SKM-1 (cell line): ENCODE results near the gene DNAJC5.
"Not testable (repeated sequence)": the region's sequence is repeated elsewhere in the genome, so short reads cannot be mapped to it uniquely, and the experiment has no call there.

ENCODE experiments used
- DNase-seq: peaks from one replicate; lab custom pipeline; 2025; ENCODE audit not compliant: unreplicated experiment; lab: John Stamatoyannopoulos, UW

Gene DNAJC5

GRCh38 chr20:63966172-63966943, 71.4 kb downstream of the DNAJC5 start:
- no peak for DNase-seq

DNA sequence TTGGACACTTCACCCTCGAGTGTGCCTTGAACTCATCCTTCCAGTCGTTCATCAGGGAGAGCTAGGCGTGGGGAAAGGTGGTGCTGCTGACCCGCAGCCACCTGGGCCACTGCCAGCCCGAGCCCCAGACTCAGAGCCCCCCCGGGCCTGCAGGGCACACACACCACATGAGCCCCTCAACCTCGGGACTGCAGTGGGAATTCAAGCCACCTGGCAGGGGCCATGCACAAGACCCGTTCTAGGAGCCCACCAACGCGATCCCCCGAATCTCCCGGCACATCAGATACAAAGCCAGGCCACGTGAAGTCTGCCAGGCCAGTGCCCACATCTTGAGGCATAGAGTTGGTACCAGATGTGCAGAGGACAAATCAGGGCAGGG, 72.0 kb downstream of the DNAJC5 start:
- no peak for DNase-seq

- no peak for DNase-seq
These were observed 72.6 kb downstream of the DNAJC5 start for GRCh38 chr20:63967330-63968135.

DNA sequence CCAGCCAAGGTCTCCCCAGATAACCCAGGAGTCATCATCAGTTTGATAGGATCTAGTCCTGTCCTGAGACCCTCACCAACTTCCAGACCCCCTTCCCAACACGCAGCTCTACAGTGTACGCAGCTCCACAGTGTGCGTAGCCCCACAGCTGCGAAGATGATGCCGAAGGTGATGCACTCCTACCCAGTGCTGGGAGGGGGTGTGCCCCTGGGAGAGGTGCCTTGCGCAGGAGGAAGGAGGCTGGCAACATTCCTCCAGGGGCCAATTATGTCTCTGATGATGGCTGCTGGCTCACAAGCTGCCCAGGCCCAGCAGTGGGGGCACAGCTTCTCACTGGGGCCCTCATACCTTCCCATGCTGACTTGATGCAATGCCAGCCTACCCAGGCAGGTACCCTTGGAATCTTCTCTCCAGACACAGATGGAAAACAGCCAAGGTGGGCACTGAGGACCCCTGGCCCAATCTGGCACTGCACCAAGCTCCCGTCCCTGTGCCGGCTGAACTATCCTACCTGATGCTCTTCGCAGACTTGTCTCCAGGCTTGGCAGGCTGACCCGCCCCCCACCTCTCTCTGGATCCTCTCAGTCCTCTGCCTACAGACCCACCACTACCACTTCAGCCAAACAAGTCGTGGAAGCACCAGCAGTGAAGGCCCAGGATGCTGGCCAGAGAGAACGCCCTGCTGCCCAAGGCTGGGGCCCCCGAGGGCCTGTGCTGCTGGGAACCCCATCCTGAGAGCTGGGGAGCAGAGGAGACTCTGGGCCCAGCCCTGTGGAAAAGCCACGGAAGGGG, 73.4 kb downstream of the DNAJC5 start:
- no peak for DNase-seq

GRCh38 chr20:63968928-63969760, 74.2 kb downstream of the DNAJC5 start:
- DNase-seq = no peak

DNA sequence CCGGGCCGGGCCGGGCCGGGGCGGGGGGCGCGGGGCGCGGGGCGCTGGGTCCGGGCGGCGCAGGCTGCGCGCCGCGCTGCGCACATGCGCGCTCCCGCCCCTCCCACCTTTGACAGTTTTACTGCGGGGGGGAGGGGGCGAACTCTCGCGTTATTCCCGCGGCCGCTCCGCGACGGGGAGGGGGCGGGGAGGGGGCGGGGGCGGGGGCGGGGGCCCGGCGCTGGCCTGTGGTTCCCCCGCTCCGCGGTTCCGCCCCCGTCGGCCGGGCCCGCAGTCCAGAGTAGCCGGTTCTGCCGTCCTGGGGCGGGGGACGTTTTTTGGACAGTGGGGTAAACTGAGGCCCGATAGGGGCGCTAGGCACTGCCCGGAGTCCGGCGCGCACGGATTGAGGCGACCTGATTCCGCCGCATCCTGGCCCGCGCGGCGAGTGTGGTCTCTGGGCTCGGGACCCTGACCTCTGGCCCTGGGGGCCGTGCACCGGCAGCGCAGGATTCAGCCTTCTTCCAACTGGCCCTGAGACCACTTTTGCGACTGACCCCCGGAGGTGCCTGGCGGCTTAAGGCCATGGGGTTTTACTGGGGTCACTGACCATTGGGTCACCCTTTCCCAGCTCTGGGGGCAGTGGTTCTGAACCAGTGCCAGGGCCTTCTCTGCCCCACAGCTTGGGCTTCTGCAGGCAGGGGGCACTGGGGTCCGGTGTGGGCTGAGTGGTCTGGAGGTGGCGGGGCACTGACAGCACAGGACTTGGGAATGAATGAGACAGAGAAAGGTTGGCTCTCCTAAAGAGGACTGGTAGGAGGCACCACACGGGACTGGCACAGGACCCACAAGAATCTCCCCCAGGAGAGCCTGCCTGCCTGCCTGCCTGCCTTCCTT, 75.2 kb downstream of the DNAJC5 start, which contains the start of gene ZNF512B:
TSS of gene ZNF512B (minus strand) at position 93 of the 876 bp plus-strand sequence. CDS start 1,980 bp downstream, outside the sequence.
- peak; percentile 40 for DNase-seq

- DNase-seq = no peak
These were observed 75.9 kb downstream of the DNAJC5 start for GRCh38 chr20:63970714-63971431.

DNA sequence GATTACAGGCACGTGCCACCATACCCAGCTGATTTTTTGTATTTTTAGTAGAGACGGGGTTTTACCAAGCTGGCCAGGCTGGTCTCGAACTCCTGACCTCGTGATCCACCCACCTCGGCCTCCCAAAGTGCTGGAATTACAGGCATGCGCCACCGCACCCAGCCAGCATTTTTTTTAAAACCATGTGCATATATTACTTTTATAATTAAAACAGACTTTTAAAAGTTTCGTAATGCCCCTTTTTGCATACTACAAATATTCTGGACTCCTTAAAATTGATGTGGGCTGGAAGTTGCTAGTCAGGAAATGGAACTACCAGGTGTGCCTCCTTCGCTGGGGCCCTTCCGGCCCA, 77.0 kb downstream of the DNAJC5 start:
- not testable (repeated sequence) for DNase-seq

- no peak for DNase-seq
These were observed 77.6 kb downstream of the DNAJC5 start for GRCh38 chr20:63972312-63973159.

- DNase-seq = no peak
These were observed 78.2 kb downstream of the DNAJC5 start for GRCh38 chr20:63973160-63973479.

DNA sequence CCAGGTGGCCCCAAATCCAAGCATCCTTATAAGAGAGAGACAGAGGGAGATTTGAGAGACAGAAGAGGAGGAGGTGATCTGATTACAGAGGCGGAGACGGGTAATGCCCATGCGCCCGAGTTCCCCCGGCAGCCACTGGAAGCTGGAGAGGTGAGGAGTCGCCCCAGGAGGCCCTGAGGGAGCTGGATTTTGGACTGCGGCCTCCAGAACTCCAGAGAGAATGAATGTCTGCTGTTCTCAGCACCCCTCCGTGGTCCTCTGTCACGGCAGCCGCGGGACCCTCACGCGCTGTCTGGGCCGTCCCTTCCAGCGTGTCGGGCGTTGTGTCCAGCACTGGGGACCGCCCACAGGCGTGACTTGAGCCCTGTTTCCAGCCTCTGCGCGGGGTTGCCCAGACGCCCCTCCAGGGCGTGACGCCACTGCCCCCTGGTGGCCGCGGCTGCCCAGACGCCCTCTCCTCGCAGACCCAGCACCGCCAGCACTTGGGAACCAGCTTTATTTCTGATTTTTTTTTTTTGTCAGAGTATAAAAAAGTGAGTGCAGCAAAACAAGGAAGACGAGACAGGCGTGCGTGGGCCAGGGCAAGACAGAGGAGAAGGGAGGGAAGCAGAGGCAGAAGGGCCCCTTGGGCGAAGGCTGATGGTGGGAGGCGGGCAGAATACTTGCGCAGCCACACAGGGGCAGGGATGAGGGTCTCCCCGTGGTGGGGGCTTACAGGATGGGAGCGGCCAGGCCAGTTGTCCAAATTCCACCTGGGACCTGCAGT, 78.9 kb downstream of the DNAJC5 start:
- DNase-seq = peak; percentile 66

DNA sequence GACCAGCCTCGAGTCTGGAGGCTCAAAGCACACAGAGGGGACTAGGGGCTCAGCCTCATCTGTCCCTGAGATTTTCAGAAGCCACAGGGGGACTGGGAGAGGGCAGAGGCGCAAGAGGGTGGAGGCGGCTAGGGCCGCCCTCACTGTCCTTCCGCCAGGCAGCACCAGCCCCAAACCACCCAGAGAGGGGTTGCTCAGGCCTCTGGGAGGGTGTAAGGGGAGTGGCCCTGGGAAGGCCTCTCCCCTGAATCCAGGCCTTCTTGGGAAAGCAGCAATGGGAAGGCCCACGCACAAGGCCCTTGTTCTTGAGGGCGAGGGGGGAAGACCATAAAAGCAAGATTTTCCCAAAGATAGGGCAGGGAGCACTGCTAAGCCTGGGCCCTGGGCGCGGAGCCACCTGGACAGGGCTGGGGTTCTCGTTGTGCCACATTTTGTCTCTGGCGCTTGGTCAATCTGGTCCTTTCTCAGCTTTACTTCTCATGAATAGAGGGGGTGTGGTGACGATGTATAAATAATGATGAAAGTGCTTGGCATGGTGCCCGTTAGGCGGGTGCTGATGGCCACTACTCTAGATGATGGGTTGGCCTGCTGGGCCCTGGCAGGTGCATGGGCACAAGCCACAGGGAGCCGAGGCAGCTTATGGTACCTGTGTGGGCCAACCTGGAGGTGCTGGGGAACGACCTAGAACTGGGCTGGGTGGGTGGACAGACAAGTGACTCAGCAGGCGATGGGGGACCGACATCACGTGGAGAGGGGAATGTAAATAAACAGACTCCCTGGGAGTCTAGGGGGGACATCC, 79.7 kb downstream of the DNAJC5 start:
- DNase-seq = no peak

DNA sequence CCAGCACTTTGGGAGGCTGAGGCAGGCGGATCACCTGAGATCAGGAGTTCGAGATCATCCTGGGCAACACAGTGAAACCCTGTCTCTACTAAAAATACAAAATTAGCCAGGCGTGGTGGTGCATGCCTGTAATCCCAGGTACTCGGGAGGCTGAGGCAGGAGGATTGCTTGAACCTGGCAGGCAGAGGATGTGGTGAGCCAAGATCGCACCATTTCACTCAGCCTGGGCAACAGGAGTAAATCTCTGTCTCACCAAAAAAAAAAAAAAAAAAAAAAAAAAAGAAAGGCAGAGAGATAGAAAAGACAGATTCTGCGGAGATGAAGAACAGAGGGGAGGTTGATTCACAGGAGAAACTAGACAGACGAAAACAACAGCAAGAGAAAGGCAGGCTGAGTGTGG, 81.6 kb downstream of the DNAJC5 start:
- not testable (repeated sequence) for DNase-seq

- no peak for DNase-seq
These were observed 82.2 kb downstream of the DNAJC5 start for GRCh38 chr20:63976980-63977738.

DNA sequence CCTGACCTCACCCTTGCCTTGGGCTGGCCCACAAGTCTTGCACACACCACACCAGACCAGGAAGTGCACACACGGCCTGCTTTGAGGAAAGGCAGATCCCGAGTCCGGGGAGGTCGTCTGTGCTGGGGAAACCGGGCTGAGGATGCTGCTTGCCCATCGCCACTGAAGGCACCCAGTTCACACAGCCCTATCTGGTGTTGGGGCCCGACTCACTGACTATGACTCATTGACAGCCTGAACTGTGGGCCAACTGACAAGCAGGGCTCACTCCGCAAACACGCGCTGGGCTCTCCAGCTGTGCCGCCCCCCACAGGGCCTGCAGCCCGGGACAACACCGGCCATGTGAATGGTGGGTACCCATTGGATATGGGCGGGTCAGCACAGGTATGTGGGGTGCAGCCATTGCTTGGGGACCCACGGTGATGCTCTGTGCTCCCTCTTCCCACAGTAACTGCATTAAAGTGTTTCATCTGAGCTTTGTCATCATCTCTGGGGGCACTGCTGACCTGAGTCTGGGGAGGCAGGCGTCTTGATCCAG, 82.9 kb downstream of the DNAJC5 start:
- no peak for DNase-seq
